OCI-LY1 (cell line): ENCODE data around the gene IGFBP2.

Experiments used
- EZH2 ChIP-seq: fragments of 200-600 bp; sonication (generic), shearing (Covaris generic); IDR thresholded peaks from 2 replicates; pipeline ENCODE4 v1.8.0; 2017; ENCODE audit warnings: borderline replicate concordance, mixed run types, mild to moderate bottlenecking, antibody characterized with exemption, low read length, moderate library complexity, mixed read lengths
- TF ChIP-seq, protein P1 (sequence below): fragments of 200-600 bp; sonication (generic), shearing (Covaris generic); IDR thresholded peaks from 2 replicates; pipeline ENCODE4 v1.5.1; 2017; ENCODE audit warnings: mild to moderate bottlenecking, antibody characterized with exemption, low read length, moderate library complexity, mixed read lengths

GRCh38 chr2:216635701-216636550 lies 2.7 kb downstream of the IGFBP2 start:
- TF ChIP-seq, protein P1, sequence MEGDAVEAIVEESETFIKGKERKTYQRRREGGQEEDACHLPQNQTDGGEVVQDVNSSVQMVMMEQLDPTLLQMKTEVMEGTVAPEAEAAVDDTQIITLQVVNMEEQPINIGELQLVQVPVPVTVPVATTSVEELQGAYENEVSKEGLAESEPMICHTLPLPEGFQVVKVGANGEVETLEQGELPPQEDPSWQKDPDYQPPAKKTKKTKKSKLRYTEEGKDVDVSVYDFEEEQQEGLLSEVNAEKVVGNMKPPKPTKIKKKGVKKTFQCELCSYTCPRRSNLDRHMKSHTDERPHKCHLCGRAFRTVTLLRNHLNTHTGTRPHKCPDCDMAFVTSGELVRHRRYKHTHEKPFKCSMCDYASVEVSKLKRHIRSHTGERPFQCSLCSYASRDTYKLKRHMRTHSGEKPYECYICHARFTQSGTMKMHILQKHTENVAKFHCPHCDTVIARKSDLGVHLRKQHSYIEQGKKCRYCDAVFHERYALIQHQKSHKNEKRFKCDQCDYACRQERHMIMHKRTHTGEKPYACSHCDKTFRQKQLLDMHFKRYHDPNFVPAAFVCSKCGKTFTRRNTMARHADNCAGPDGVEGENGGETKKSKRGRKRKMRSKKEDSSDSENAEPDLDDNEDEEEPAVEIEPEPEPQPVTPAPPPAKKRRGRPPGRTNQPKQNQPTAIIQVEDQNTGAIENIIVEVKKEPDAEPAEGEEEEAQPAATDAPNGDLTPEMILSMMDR = no peak
- no peak for TF ChIP-seq EZH2
